Activated B cell treated with CpG ODN at 0.5 μM for 24 hours (primary cell): Measurements from ENCODE around the gene NANOS3. TPM values are rescaled to one million over a fixed set of nuclear protein-coding genes. Genes with fewer than 3 reads are reported as not detected.
"Not testable (repeated sequence)": the region's sequence is repeated elsewhere in the genome, so short reads cannot be mapped to it uniquely, and the experiment has no call there.

Source experiments
- ATAC-seq: fragments of 200-7000 bp; cut with Tn5 transposase; one replicate; pipeline ENCODE4 v1.10.0; 2021; ENCODE audit warnings: low read depth, mild to moderate bottlenecking, moderate library complexity
- CTCF ChIA-PET: fragments of 350-600 bp; sonication (Branson Sonifier 250); formaldehyde crosslinking; loops from one replicate; lab custom pipeline; 2021; ENCODE audit warnings: antibody characterized with exemption; lab: Charles Lee
- POLR2A ChIA-PET: fragments of 350-600 bp; sonication (Branson Sonifier 250); formaldehyde crosslinking; loops from one replicate; lab custom pipeline; 2021; ENCODE audit warnings: antibody characterized with exemption; lab: Charles Lee
- DNase-seq: peaks from one replicate; pipeline ENCODE4 v3.0.0; 2022
- H3K27ac Mint-ChIP-seq: one replicate; pipeline ENCODE4 v1.8.0; 2020; ENCODE audit warnings: mixed read lengths
- H3K27me3 Mint-ChIP-seq: one replicate; pipeline ENCODE4 v1.8.0; 2021; ENCODE audit warnings: mixed read lengths
- H3K36me3 Mint-ChIP-seq: one replicate; pipeline ENCODE4 v1.8.0; 2021; ENCODE audit warnings: low read depth, mixed read lengths
- H3K4me1 Mint-ChIP-seq: one replicate; pipeline ENCODE4 v1.8.0; 2021; ENCODE audit warnings: mixed read lengths
- H3K4me3 Mint-ChIP-seq: one replicate; pipeline ENCODE4 v1.8.0; 2020; ENCODE audit warnings: mild to moderate bottlenecking, mixed read lengths
- H3K9me3 Mint-ChIP-seq: one replicate; pipeline ENCODE4 v1.8.0; 2020; ENCODE audit warnings: mixed read lengths
- CTCF ChIP-seq: fragments of 200-600 bp; IDR thresholded peaks from one replicate; pipeline ENCODE4 v1.8.0; 2022; ENCODE audit warnings: antibody characterized with exemption, mild to moderate bottlenecking
- intact Hi-C: fragments of 100-400 bp; cut with micrococcal nuclease; formaldehyde crosslinking; loops from one replicate; pipeline ENCODE4 v1.15.1; 2024
- total RNA-seq: library from RNA; stranded (reverse); gene quantifications from 2 replicates; pipeline ENCODE4 v1.2.3, GENCODE V29; 2022

NANOS3 gene
- total RNA-seq, 1 donor from 2014 or later, result not detected

GRCh38 chr19:13848798-13849676 is 27.9 kb upstream of the NANOS3 start:
- no peak for DNase-seq
- no peaks in the 10 kb centered on the region for H3K9me3 Mint-ChIP-seq
- TF ChIP-seq CTCF, result no peak
- H3K4me1 Mint-ChIP-seq, result peaks cover 48% of the 10 kb centered on the region
- CTCF ChIA-PET, result interaction anchor here (5.9 kb wide), 1 partner anchor 13 kb away, joined by 31 read pairs; no protein-coding TSS in a partner anchor
- ATAC-seq, result no peak
- H3K36me3 Mint-ChIP-seq, result no peaks in the 10 kb centered on the region
- intact Hi-C loops, result loop anchor here (5.0 kb wide), 1 partner anchor 117 kb away; no protein-coding TSS in a partner anchor
- peak overlapping the region; percentile 72 for H3K27ac Mint-ChIP-seq
- POLR2A ChIA-PET, result interaction anchor here (1.1 to 4.5 kb wide), 4 partner anchors 9 to 54 kb away, joined by 3 to 35 read pairs (median 14); partner anchors contain the start of gene ZSWIM4
- peak overlapping the region; percentile 11 for H3K4me3 Mint-ChIP-seq
- peaks cover 3% of the 10 kb centered on the region for H3K27me3 Mint-ChIP-seq

GRCh38 chr19:13849991-13850909 is 26.7 kb upstream of the NANOS3 start:
- DNase-seq (peak; percentile 80), ATAC-seq (peak; percentile 10)
- ChIA-PET POLR2A (interaction anchor here (0.6 to 4.5 kb wide), 6 partner anchors 8 to 55 kb away, joined by 3 to 35 read pairs (median 8); partner anchors contain the start of gene ZSWIM4), CTCF (interaction anchor here (0.5 to 5.9 kb wide), 2 partner anchors 12 to 66 kb away, joined by 3 to 31 read pairs; no protein-coding TSS in a partner anchor)
- no peak for TF ChIP-seq CTCF
- no peaks in the 10 kb centered on the region for H3K9me3 Mint-ChIP-seq
- H3K4me3 Mint-ChIP-seq, result peak overlapping the region; percentile 78
- peaks cover 36% of the 10 kb centered on the region for H3K4me1 Mint-ChIP-seq
- H3K27me3 Mint-ChIP-seq, result peaks cover 3% of the 10 kb centered on the region
- H3K27ac Mint-ChIP-seq, result peak overlapping the region; percentile 86
- intact Hi-C loops, result loop anchor here (5.0 kb wide), 1 partner anchor 118 kb away; no protein-coding TSS in a partner anchor
- H3K36me3 Mint-ChIP-seq, result no peaks in the 10 kb centered on the region

- Mint-ChIP-seq H3K4me1 (peaks cover 30% of the 10 kb centered on the region), H3K27ac (peak overlapping the region; percentile 86), H3K36me3 (no peaks in the 10 kb centered on the region), H3K27me3 (peaks cover 3% of the 10 kb centered on the region), H3K9me3 (no peaks in the 10 kb centered on the region), H3K4me3 (peak overlapping the region; percentile 78)
- POLR2A ChIA-PET, result interaction anchor here (0.6 to 4.5 kb wide), 4 partner anchors 11 to 1657 kb away, joined by 4 to 35 read pairs (median 12); partner anchors contain the start of gene ZSWIM4
- no peak for TF ChIP-seq CTCF
- CTCF ChIA-PET, result interaction anchor here (5.9 kb wide), 1 partner anchor 11 kb away, joined by 31 read pairs; no protein-coding TSS in a partner anchor
- intact Hi-C loops, result loop anchor here (1.0 kb wide), 1 partner anchor 11 kb away; no protein-coding TSS in a partner anchor
- DNase-seq (peak; percentile 56), ATAC-seq (peak; percentile 8)
Observed at GRCh38 chr19:13850910-13851733, 25.8 kb upstream of the NANOS3 start.

DNA sequence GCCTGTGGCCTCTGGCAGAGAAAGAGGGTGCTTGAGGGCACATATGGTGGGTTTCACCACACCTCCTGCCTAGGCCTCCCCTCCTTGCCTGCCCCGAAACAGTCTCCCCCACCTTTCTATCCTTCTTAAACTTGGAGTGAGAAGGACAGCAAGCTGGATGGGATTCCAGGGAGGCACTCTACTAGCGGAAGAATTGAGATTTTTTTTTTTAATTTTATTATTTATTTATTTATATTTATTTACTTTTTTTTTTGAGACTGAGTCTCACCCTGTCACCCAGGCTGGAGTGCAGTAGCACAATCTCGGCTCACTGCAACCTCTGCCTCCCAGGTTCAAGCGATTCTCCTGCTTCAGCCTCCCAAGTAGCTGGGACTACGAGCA is 25.2 kb upstream of the NANOS3 start:
- not testable (repeated sequence) for ATAC-seq, H3K36me3 Mint-ChIP-seq, H3K9me3 Mint-ChIP-seq, H3K4me3 Mint-ChIP-seq, H3K27me3 Mint-ChIP-seq, DNase-seq
- intact Hi-C loops, result loop anchor here (1.0 kb wide), 1 partner anchor 11 kb away; no protein-coding TSS in a partner anchor
- ChIA-PET CTCF (interaction anchor here (1.1 to 5.9 kb wide), 2 partner anchors 11 to 67 kb away, joined by 3 to 31 read pairs; no protein-coding TSS in a partner anchor), POLR2A (interaction anchor here (0.6 to 4.5 kb wide), 5 partner anchors 10 to 1658 kb away, joined by 4 to 35 read pairs (median 7); no protein-coding TSS in a partner anchor)
- Mint-ChIP-seq H3K27ac (peak overlapping the region; percentile 12), H3K4me1 (peaks cover 24% of the 10 kb centered on the region)

DNA sequence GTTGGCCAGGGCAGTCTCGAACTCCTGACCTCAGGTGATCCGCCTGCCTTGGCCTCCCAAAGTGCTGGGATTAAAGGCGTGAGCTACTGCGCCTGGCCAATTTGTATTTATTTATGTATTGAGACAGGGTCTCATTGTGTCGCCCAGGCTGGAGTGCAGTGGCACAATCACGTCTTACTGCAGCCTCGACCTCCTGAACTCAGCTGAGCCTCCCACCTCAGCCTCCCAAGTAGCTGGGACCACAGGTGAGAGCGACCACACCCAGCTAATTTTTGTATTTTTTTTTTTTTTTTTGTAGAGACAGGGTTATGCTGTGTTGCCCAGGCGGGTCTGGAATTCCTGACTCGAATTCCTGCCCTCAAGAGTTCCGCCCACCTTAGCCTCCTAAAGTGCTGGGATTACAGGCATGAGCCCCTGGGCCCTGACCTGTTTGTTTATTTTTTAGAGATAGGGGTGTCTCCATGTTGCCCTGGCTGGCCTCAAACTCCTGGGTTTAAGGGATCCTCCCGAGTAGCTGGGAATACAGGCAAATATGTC is 24.7 kb upstream of the NANOS3 start:
- ChIA-PET CTCF (interaction anchor here (1.1 to 5.9 kb wide), 3 partner anchors 10 to 68 kb away, joined by 3 to 31 read pairs (median 3); no protein-coding TSS in a partner anchor), POLR2A (interaction anchor here (0.5 to 4.5 kb wide), 6 partner anchors 8 to 67 kb away, joined by 3 to 35 read pairs (median 6); no protein-coding TSS in a partner anchor)
- DNase-seq, H3K27me3 Mint-ChIP-seq, H3K36me3 Mint-ChIP-seq, H3K4me3 Mint-ChIP-seq, H3K27ac Mint-ChIP-seq, H3K9me3 Mint-ChIP-seq, ATAC-seq, intact Hi-C loops: not testable (repeated sequence)
- H3K4me1 Mint-ChIP-seq, result peaks cover 22% of the 10 kb centered on the region
